ENCODE data around the gene LCMT1. TPM values are rescaled to one million over a fixed set of nuclear protein-coding genes. Genes with fewer than 3 reads are reported as not detected.
A peak's percentile ranks its signal among the peaks of the same experiment; 100 is the strongest.

LCMT1 gene
- total RNA-seq, 1 experiment from 2014 or later = 44.2 TPM

DNA sequence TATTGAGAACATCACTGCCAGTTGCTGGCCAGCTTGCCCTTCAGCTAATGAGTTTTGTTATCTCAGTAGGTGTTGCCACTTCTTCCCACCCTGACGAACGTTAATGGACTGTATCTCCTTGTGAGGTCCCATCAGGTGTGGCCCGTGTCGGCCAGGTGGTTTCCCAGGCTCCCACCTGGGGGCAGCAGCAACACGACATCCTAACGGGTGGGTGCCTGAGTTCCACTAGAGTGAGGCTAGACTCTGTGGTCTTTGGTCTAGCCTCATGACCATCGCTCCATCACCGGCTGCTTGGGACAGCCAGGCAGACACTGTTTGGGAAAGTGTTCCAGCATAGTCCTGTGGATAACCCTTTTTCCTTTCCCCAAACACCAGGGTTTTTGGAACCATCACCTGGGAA is 45.6 kb upstream of the LCMT1 start:
- H3K27me3 ChIP-seq (ENCODE audit: control insufficient read depth, insufficient read depth, low read length) = no peaks in the 10 kb centered on the region
- H3K27ac ChIP-seq (ENCODE audit: low read length) = peak overlapping the region; percentile 88
- DNase-seq (ENCODE audit: low read depth, low spot score) (no peak), ATAC-seq (no peak)
- BruUV-seq (replicated peaks) = no TSS peak
- intact Hi-C loops (cut with micrococcal nuclease; ENCODE audit: unreplicated experiment) = loop anchor here (1.0 kb wide), 1 partner anchor 9 kb away; no protein-coding TSS in a partner anchor
- POLR2A ChIA-PET = interaction anchor here (0.6 kb wide), 1 partner anchor 38 kb away, joined by 11 read pairs; no protein-coding TSS in a partner anchor
- TF ChIP-seq SIN3A (IDR thresholded peaks at IDR 0.05; ENCODE audit: borderline replicate concordance, insufficient read depth, low read depth, low read length) (no peak), TCF7L2 (IDR thresholded peaks at IDR 0.05; ENCODE audit: low read depth, low read length) (no peak), POLR2AphosphoS5 (IDR thresholded peaks at IDR 0.05; ENCODE audit: low read depth, low read length) (no peak)
- TF ChIP-seq, protein P1, sequence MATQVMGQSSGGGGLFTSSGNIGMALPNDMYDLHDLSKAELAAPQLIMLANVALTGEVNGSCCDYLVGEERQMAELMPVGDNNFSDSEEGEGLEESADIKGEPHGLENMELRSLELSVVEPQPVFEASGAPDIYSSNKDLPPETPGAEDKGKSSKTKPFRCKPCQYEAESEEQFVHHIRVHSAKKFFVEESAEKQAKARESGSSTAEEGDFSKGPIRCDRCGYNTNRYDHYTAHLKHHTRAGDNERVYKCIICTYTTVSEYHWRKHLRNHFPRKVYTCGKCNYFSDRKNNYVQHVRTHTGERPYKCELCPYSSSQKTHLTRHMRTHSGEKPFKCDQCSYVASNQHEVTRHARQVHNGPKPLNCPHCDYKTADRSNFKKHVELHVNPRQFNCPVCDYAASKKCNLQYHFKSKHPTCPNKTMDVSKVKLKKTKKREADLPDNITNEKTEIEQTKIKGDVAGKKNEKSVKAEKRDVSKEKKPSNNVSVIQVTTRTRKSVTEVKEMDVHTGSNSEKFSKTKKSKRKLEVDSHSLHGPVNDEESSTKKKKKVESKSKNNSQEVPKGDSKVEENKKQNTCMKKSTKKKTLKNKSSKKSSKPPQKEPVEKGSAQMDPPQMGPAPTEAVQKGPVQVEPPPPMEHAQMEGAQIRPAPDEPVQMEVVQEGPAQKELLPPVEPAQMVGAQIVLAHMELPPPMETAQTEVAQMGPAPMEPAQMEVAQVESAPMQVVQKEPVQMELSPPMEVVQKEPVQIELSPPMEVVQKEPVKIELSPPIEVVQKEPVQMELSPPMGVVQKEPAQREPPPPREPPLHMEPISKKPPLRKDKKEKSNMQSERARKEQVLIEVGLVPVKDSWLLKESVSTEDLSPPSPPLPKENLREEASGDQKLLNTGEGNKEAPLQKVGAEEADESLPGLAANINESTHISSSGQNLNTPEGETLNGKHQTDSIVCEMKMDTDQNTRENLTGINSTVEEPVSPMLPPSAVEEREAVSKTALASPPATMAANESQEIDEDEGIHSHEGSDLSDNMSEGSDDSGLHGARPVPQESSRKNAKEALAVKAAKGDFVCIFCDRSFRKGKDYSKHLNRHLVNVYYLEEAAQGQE (IDR thresholded peaks at IDR 0.05; ENCODE audit: insufficient read depth in 1 of 2, low read depth in 2 of 2, low read length in 1 of 2) = no peak
- TF ChIP-seq, protein P2, sequence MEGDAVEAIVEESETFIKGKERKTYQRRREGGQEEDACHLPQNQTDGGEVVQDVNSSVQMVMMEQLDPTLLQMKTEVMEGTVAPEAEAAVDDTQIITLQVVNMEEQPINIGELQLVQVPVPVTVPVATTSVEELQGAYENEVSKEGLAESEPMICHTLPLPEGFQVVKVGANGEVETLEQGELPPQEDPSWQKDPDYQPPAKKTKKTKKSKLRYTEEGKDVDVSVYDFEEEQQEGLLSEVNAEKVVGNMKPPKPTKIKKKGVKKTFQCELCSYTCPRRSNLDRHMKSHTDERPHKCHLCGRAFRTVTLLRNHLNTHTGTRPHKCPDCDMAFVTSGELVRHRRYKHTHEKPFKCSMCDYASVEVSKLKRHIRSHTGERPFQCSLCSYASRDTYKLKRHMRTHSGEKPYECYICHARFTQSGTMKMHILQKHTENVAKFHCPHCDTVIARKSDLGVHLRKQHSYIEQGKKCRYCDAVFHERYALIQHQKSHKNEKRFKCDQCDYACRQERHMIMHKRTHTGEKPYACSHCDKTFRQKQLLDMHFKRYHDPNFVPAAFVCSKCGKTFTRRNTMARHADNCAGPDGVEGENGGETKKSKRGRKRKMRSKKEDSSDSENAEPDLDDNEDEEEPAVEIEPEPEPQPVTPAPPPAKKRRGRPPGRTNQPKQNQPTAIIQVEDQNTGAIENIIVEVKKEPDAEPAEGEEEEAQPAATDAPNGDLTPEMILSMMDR (IDR thresholded peaks at IDR 0.05) = no peak
- in situ Hi-C loops (cut with HindIII; ENCODE audit: low pct_unique_long_range_greater_than_20kb, low sequenced_read_pairs) = no loop called here
- CTCF ChIA-PET = no interaction called here
- no peaks in the 10 kb centered on the region for H3K36me3 ChIP-seq (ENCODE audit: control insufficient read depth, insufficient read depth, low read length)
- H3K9me3 ChIP-seq (ENCODE audit: control insufficient read depth, insufficient read depth, low read depth, low read length) = no peaks in the 10 kb centered on the region
- peaks cover 9% of the 10 kb centered on the region for H3K4me1 ChIP-seq (ENCODE audit: control insufficient read depth, insufficient read depth, low read length)
- H3K4me3 ChIP-seq (ENCODE audit: low read depth in 2 of 2, low read length in 2 of 2) = no peak overlapping the region

DNA sequence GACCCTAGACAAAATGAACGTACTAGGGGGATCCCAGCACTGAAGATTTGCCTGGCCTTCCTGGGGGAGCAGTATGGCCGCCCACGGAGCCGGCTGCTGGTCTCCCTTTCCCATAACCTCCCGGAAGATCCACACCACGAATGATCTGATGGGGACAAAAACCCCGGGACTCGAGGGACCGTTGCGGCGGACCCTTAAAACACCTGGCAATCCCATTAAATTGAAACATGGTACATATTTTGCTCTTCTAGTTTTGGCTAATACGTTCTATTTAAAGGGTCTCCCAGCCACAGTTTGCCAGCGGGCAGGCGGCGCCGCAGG is 45.2 kb upstream of the LCMT1 start:
- TF ChIP-seq, protein P1 (IDR thresholded peaks at IDR 0.05; ENCODE audit: insufficient read depth in 1 of 2, low read depth in 2 of 2, low read length in 1 of 2) = no peak
- TF ChIP-seq, protein P2 (IDR thresholded peaks at IDR 0.05) = no peak
- TF ChIP-seq POLR2AphosphoS5 (IDR thresholded peaks at IDR 0.05; ENCODE audit: low read depth, low read length) = no peak
- TF ChIP-seq SIN3A (IDR thresholded peaks at IDR 0.05; ENCODE audit: borderline replicate concordance, insufficient read depth, low read depth, low read length) = no peak
- TF ChIP-seq TCF7L2 (IDR thresholded peaks at IDR 0.05; ENCODE audit: low read depth, low read length) = no peak
- no TSS peak for BruUV-seq (replicated peaks)
- in situ Hi-C loops (cut with HindIII; ENCODE audit: low pct_unique_long_range_greater_than_20kb, low sequenced_read_pairs) (no loop called here), intact Hi-C loops (cut with micrococcal nuclease; ENCODE audit: unreplicated experiment) (no loop called here)
- peaks cover 9% of the 10 kb centered on the region for H3K4me1 ChIP-seq (ENCODE audit: control insufficient read depth, insufficient read depth, low read length)
- POLR2A ChIA-PET = interaction anchor here (0.6 kb wide), 1 partner anchor 37 kb away, joined by 11 read pairs; no protein-coding TSS in a partner anchor
- ATAC-seq = no peak
- no peak for DNase-seq (ENCODE audit: low read depth, low spot score)
- CTCF ChIA-PET = no interaction called here
- H3K36me3 ChIP-seq (ENCODE audit: control insufficient read depth, insufficient read depth, low read length) = no peaks in the 10 kb centered on the region
- H3K27me3 ChIP-seq (ENCODE audit: control insufficient read depth, insufficient read depth, low read length) = no peaks in the 10 kb centered on the region
- H3K4me3 ChIP-seq (ENCODE audit: low read depth in 2 of 2, low read length in 2 of 2) = peak overlapping the region; percentile 83 to 84
- H3K9me3 ChIP-seq (ENCODE audit: control insufficient read depth, insufficient read depth, low read depth, low read length) = no peaks in the 10 kb centered on the region
- H3K27ac ChIP-seq (ENCODE audit: low read length) = peak overlapping the region; percentile 88
